Subcutaneous adipose tissue (tissue), 4 donors: Measurements from ENCODE around the gene TLE7. TPM values are rescaled to one million over a fixed set of nuclear protein-coding genes. Genes with fewer than 3 reads are reported as not detected.

Experiments
- total RNA-seq, 4 donors: library from RNA; depleted of rRNA; stranded (reverse); fragments of >200 nt; gene quantifications; one replicate each; pipeline ENCODE4 v1.1.0, GENCODE V29; 2016
- TF ChIP-seq, protein P1 (sequence below): fragments of 450-650 bp; IDR thresholded peaks from one replicate; pipeline ENCODE4 v1.5.1; 2016; ENCODE audit warnings: low read depth, mild to moderate bottlenecking, control low read depth, antibody characterized with exemption, moderate library complexity

Gene TLE7
- total RNA-seq, 4 donors from 2014 or later: not detected

DNA sequence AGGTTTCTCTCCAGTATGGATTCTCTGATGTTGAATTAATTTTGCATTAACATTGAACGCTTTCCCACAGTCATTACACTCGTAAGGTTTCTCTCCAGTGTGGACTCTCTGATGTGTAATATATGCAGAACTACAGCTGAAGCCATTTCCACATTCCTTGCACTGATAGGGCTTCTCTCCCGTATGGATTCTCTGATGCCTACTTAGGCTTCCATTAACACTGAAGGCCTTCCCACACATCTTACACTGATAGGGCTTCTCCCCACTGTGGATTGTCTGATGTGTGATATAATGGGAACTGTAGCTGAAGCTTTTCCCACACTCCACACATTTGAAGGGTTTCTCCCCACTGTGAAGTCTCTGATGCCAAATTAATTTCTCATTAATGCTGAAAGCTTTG is 7.2 kb upstream of the TLE7 start:
- TF ChIP-seq, protein P1, sequence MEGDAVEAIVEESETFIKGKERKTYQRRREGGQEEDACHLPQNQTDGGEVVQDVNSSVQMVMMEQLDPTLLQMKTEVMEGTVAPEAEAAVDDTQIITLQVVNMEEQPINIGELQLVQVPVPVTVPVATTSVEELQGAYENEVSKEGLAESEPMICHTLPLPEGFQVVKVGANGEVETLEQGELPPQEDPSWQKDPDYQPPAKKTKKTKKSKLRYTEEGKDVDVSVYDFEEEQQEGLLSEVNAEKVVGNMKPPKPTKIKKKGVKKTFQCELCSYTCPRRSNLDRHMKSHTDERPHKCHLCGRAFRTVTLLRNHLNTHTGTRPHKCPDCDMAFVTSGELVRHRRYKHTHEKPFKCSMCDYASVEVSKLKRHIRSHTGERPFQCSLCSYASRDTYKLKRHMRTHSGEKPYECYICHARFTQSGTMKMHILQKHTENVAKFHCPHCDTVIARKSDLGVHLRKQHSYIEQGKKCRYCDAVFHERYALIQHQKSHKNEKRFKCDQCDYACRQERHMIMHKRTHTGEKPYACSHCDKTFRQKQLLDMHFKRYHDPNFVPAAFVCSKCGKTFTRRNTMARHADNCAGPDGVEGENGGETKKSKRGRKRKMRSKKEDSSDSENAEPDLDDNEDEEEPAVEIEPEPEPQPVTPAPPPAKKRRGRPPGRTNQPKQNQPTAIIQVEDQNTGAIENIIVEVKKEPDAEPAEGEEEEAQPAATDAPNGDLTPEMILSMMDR: no peak

DNA sequence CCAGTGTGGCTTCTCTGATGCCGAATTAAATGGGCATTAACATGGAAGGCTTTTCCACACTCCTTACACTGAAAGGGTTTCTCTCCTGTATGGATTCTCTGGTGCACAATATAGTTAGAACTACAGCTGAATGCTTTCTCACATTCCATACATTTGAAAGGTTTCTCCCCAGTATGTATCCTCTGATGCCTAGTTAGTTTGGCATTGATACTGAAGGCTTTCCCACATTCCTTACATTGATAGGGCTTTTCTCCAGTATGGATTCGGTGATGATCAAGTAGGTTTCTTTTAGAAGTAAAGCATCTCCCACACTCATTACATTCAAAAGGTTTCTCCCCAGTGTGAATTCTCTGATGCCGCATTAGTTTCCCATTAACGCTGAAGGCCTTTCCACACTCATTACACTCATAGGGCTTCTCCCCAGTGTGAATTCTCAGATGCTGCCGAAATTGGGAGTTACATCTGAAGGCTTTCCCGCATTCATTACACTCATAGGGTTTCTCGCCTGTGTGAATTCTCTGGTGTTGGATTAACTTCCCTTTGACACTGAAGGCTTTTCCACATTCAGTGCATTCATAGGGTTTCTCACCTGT is 6.5 kb upstream of the TLE7 start:
- TF ChIP-seq, protein P1: no peak

DNA sequence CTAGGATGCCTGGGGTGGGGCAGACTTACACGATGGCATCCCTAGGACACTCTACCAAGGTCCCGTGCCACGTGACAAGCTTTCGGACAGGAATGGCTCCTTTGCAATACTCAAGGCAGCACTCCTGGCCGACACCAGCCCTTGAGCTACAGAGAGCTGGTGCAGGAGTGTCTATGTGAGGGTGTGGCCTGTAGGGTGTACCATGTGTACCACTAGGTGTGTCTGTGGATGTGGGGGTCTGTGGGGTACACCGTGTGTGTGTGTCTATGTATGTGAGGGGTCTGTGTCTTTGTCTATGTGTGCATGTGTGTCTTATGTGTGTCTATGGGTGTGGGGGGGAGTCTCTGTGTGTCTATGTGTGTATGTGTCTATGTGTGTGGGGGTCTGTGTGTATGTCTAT is 1.9 kb upstream of the TLE7 start:
- TF ChIP-seq, protein P1: no peak

DNA sequence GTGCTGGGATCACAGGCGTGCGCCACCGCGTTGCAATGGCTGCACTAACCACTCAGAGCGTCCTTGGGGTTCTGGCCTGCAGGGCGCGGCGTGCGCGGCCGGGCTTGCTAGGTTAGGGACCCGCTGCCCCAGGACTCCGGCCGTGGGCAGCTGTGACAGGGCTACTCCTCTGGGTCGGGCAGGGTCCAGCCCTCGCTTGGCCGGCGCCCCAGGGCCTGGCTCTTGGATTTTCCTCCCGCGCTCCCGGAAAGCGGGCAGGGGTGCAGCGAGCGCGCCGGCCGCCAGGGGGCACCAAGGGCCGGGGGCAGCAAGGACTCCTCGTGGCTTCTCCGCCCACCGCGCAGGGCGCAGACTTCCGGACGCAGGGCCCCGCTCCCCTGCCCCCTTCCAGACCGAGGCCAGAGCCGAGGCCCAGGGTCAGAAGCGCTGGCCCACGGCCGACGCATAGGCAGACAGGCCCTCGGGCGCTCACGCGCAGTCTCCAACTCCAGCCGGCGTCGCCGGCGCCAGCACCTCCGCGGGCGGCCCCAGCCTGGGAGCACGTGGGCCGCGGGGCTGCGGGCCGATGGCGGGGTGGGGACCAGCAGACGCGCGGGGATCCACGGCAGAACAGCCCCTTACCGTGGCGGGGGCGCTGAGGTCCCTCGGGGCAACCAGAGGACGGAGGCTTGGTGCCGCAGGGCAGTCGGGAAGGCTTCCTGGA is 355 bp downstream of the TLE7 start:
- TF ChIP-seq, protein P1: no peak

DNA sequence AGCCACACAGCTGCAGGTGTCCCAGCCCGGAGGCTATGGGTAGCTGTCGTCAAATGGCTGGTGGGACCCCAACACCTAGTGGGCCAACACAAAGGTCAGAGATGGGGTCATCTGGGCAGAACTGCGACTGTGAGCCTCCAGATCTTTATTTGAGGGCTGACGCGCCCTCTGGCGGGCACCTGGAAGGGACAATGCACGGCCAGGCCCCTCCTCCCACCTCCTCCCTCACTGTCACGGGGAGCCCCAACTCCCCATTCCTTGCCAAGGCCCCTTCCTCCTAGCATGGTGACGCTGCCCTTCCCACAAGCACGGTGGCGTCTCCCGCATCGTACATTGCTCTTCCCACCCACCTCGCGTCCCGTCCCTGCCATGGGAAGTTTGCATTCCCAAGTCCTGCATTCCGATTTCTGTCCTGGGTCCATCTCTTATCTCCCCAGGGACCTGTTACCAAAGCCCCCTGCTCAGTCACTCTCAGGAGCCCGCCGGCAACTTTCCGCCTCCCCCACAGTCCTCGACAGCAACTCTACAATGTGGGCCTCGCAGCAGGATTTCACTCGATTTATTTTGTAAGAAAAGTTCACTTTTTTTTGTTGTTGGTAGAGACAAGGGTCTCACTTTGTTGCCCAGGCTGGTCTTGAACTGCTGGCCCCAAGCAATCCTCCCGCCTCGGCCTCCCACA is 1.0 kb downstream of the TLE7 start:
- TF ChIP-seq, protein P1: no peak

DNA sequence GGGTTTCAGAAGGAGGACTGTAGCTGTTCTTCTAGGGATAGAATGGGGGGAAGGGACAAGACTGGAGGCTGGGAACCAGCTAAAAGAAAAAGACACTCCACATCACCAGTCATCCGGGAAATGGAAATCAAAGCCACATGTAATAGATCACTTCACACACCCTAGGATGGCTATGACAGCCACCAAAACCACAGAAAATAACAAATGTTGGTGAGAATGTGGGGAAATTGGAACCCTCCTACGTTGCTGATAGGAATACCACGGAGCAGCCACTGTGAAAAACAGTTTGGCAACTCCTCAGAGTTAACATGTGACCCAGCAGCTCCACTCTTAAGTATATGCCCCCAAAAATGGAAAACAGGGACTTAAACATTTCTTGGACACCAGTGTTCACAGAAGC is 2.3 kb downstream of the TLE7 start:
- TF ChIP-seq, protein P1: no peak

DNA sequence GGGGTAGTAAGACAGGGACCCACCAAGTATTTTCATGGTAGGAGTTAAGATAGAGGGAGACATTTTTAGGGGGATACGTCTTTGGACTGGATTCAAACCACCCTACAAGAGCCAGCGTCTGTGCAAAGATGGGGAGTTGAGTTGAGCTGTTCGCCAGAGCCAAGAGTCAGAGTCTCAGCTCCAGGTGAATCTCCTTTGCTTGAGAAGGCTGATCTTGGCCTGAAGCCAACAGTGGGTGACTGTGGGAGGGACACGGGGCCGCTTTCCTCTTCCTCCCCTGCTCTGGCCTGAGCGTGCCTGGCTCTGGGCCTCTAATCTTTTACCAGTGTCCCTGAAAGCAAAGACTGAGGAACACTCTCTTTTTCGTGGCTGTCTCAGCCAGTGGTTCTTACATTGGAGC is 5.4 kb downstream of the TLE7 start:
- TF ChIP-seq, protein P1: no peak
